HG02642 (cell line): ENCODE results near the gene FOXO1.

Experiments used
- ATAC-seq: cut with Tn5 transposase; IDR thresholded peaks from one replicate; pipeline ENCODE4 v1.9.1; 2021; ENCODE audit warnings: mild to moderate bottlenecking; ENCODE audit not compliant: unreplicated experiment, poor library complexity

FOXO1 gene

GRCh38 chr13:40586886-40587565 is 79.4 kb downstream of the FOXO1 start:
- no peak for ATAC-seq

- ATAC-seq, result no peak
Measured at GRCh38 chr13:40585911-40586471, 80.5 kb downstream of the FOXO1 start.

GRCh38 chr13:40583738-40584137 is 82.7 kb downstream of the FOXO1 start:
- no peak for ATAC-seq

GRCh38 chr13:40582531-40582930 is 83.9 kb downstream of the FOXO1 start:
- no peak for ATAC-seq

- no peak for ATAC-seq
Measured at GRCh38 chr13:40581277-40581579, 85.2 kb downstream of the FOXO1 start.

- ATAC-seq, result no peak
Measured at GRCh38 chr13:40580566-40581276, 85.7 kb downstream of the FOXO1 start.

- ATAC-seq, result no peak
Measured at GRCh38 chr13:40579535-40579934, 86.9 kb downstream of the FOXO1 start.

- ATAC-seq, result no peak
Measured at GRCh38 chr13:40578055-40578454, 88.4 kb downstream of the FOXO1 start.

GRCh38 chr13:40576369-40576768 is 90.1 kb downstream of the FOXO1 start:
- ATAC-seq, result no peak

- ATAC-seq, result no peak
Measured at GRCh38 chr13:40572961-40573360, 93.5 kb downstream of the FOXO1 start.

GRCh38 chr13:40571338-40571963 is 95.0 kb downstream of the FOXO1 start:
- no peak for ATAC-seq

GRCh38 chr13:40570930-40571329 is 95.5 kb downstream of the FOXO1 start:
- ATAC-seq, result no peak

GRCh38 chr13:40569024-40569350 is 97.5 kb downstream of the FOXO1 start:
- ATAC-seq, result no peak

- no peak for ATAC-seq
Measured at GRCh38 chr13:40568246-40569023, 98.0 kb downstream of the FOXO1 start.

- no peak for ATAC-seq
Measured at GRCh38 chr13:40566811-40567210, 99.6 kb downstream of the FOXO1 start.

- ATAC-seq, result no peak
Measured at GRCh38 chr13:40565282-40566148, 100.9 kb downstream of the FOXO1 start.

GRCh38 chr13:40564342-40565001 is 102.0 kb downstream of the FOXO1 start:
- peak; percentile 58 for ATAC-seq

GRCh38 chr13:40563350-40564125 is 102.9 kb downstream of the FOXO1 start:
- no peak for ATAC-seq

- ATAC-seq, result no peak
Measured at GRCh38 chr13:40562975-40563349, 103.5 kb downstream of the FOXO1 start.
